ENCODE data around the gene RNF207.

- TF ChIP-seq ZNF274 (IDR thresholded peaks at IDR 0.05; ENCODE audit: low read depth, low read length) = no peak
- no peak for TF ChIP-seq YY1 (IDR thresholded peaks at IDR 0.05; ENCODE audit: insufficient read depth, insufficient read length)
Measured at GRCh38 chr1:6247651-6248050, 41.7 kb downstream of the RNF207 start.

Data from NT2/D1 (cell line).